GM18505 (cell line): Measurements from ENCODE around the gene ZNF341.
"Not testable (repeated sequence)": the region's sequence is repeated elsewhere in the genome, so short reads cannot be mapped to it uniquely, and the experiment has no call there.

Experiments used
- ATAC-seq: cut with Tn5 transposase; IDR thresholded peaks from one replicate; pipeline ENCODE4 v1.9.1; 2021; ENCODE audit not compliant: unreplicated experiment
- POLR2A ChIP-seq: IDR thresholded peaks from 4 replicates; pipeline ENCODE4 v1.6.1; 2011; ENCODE audit warnings: borderline replicate concordance; ENCODE audit not compliant: insufficient read depth, insufficient read length; ENCODE audit errors: extremely low read depth

ZNF341 gene

GRCh38 chr20:33730946-33731692, 677 bp upstream of the ZNF341 start:
- no peak for TF ChIP-seq POLR2A
- ATAC-seq, result no peak

- TF ChIP-seq POLR2A, result peak; percentile 62
Observed at GRCh38 chr20:33732166-33732970, 572 bp downstream of the ZNF341 start.

GRCh38 chr20:33733654-33734576, 2.1 kb downstream of the ZNF341 start:
- ATAC-seq, result no peak
- TF ChIP-seq POLR2A, result no peak

More at GRCh38 chr20:33732166-33732970, 572 bp downstream of the ZNF341 start:
- ATAC-seq, result peak; percentile 61

- ATAC-seq, result no peak
- no peak for TF ChIP-seq POLR2A
Observed at GRCh38 chr20:33736962-33737361, 5.2 kb downstream of the ZNF341 start.

GRCh38 chr20:33739493-33739892, 7.7 kb downstream of the ZNF341 start:
- no peak for ATAC-seq
- TF ChIP-seq POLR2A, result no peak

- ATAC-seq, result no peak
- TF ChIP-seq POLR2A, result no peak
Observed at GRCh38 chr20:33740189-33740588, 8.4 kb downstream of the ZNF341 start.

GRCh38 chr20:33744181-33744580, 12.4 kb downstream of the ZNF341 start:
- no peak for ATAC-seq
- TF ChIP-seq POLR2A, result no peak

- no peak for ATAC-seq
- no peak for TF ChIP-seq POLR2A
Observed at GRCh38 chr20:33744773-33745385, 13.1 kb downstream of the ZNF341 start.

GRCh38 chr20:33746325-33746998, 14.7 kb downstream of the ZNF341 start:
- ATAC-seq, result no peak
- no peak for TF ChIP-seq POLR2A

GRCh38 chr20:33751775-33752174, 20.0 kb downstream of the ZNF341 start:
- no peak for ATAC-seq
- no peak for TF ChIP-seq POLR2A

- no peak for ATAC-seq
- no peak for TF ChIP-seq POLR2A
Observed at GRCh38 chr20:33753143-33753542, 21.3 kb downstream of the ZNF341 start.

- no peak for TF ChIP-seq POLR2A
- ATAC-seq, result no peak
Observed at GRCh38 chr20:33753763-33754162, 22.0 kb downstream of the ZNF341 start.

GRCh38 chr20:33755936-33756490, 24.2 kb downstream of the ZNF341 start:
- not testable (repeated sequence) for ATAC-seq

- TF ChIP-seq POLR2A, result no peak
- no peak for ATAC-seq
Observed at GRCh38 chr20:33757046-33757445, 25.2 kb downstream of the ZNF341 start.
